T-cell (primary cell): ENCODE measurements around the gene FGF19. TPM values are rescaled to one million over a fixed set of nuclear protein-coding genes. Genes with fewer than 3 reads are reported as not detected.

Experiments used
- ATAC-seq, 4 experiments: fragments of 200-7000 bp in 3 of 4; fragments of 150-1000 bp in 1 of 4; cut with Tn5 transposase; replicated peaks in 1 of 4; 1 replicate in 3 of 4; 2 replicates in 1 of 4; pipeline ENCODE4 v1.10.0; 2021; ENCODE audit warnings: moderate library complexity in 3 of 4, mild to moderate bottlenecking in 2 of 4, moderate number of reproducible peaks in 1 of 4
- CTCF ChIA-PET, 2 donors: fragments of 300-600 bp; sonication (Branson Sonifier 250); formaldehyde crosslinking; loops; one replicate each; lab custom pipeline; 2022; ENCODE audit warnings: antibody characterized with exemption in 2 of 2; lab: Charles Lee
- POLR2A ChIA-PET, 2 donors: fragments of 300-600 bp; sonication (Branson Sonifier 250); formaldehyde crosslinking; loops; one replicate each; lab custom pipeline; 2022; ENCODE audit warnings: antibody characterized with exemption in 2 of 2; lab: Charles Lee
- DNase-seq, 35 experiments: peaks; one replicate each; pipeline versions ENCODE4 v3.0.0 to v3.0.0-alpha.2; 2013 to 2023
- H3K27ac ChIP-seq: one replicate; pipeline ENCODE4 v1.5.1; 2013; ENCODE audit warnings: low read length
- H3K27me3 ChIP-seq, 2 experiments: replicated peaks in 1 of 2; 1 replicate in 1 of 2; 2 replicates in 1 of 2; pipeline versions ENCODE4 v1.6.1 to v1.7.0; 2013; ENCODE audit warnings: low read length in 1 of 2, mixed read lengths in 1 of 2; ENCODE audit not compliant: control insufficient read depth in 2 of 2, insufficient read depth in 2 of 2; ENCODE audit errors: extremely low read depth in 1 of 2
- H3K36me3 ChIP-seq, 2 donors: 1 replicate in 1 of 2; 2 replicates in 1 of 2; pipeline versions ENCODE4 v1.6.1 to v1.7.0; 2013; ENCODE audit warnings: low read length in 1 of 2; ENCODE audit not compliant: control insufficient read depth in 2 of 2, insufficient read depth in 1 of 2; ENCODE audit errors: extremely low read depth in 1 of 2
- H3K4me1 ChIP-seq, 2 experiments: 1 replicate in 1 of 2; 2 replicates in 1 of 2; pipeline versions ENCODE4 v1.6.1 to v1.7.0; 2013; ENCODE audit warnings: low read length in 2 of 2, mixed read lengths in 1 of 2; ENCODE audit not compliant: insufficient read depth in 2 of 2, control insufficient read depth in 1 of 2; ENCODE audit errors: extremely low read depth in 1 of 2
- H3K4me3 ChIP-seq, 2 donors: 1 replicate in 1 of 2; 2 replicates in 1 of 2; pipeline versions ENCODE4 v1.5.1 to v1.7.0; 2013; ENCODE audit warnings: mild to moderate bottlenecking in 2 of 2, low read length in 1 of 2, moderate library complexity in 1 of 2; ENCODE audit not compliant: control insufficient read depth in 1 of 2; ENCODE audit errors: extremely low read depth in 1 of 2
- H3K9me3 ChIP-seq: 2 replicates; pipeline ENCODE4 v1.7.0; 2013
- H3K27ac Mint-ChIP-seq, 2 donors: one replicate each; pipeline ENCODE4 v1.8.0; 2020 to 2021; ENCODE audit warnings: mild to moderate bottlenecking in 2 of 2, mixed read lengths in 2 of 2
- H3K27me3 Mint-ChIP-seq, 2 donors: one replicate each; pipeline ENCODE4 v1.8.0; 2021 to 2022; ENCODE audit warnings: mixed read lengths in 2 of 2
- H3K36me3 Mint-ChIP-seq: one replicate; pipeline ENCODE4 v1.8.0; 2021; ENCODE audit warnings: mixed read lengths
- H3K4me1 Mint-ChIP-seq, 3 donors: one replicate each; pipeline ENCODE4 v1.8.0; 2020 to 2022; ENCODE audit warnings: mixed read lengths in 3 of 3, mild to moderate bottlenecking in 1 of 3
- H3K4me3 Mint-ChIP-seq, 3 donors: one replicate each; pipeline ENCODE4 v1.8.0; 2020 to 2022; ENCODE audit warnings: mild to moderate bottlenecking in 3 of 3, mixed read lengths in 3 of 3, moderate library complexity in 3 of 3
- H3K9me3 Mint-ChIP-seq, 3 donors: one replicate each; pipeline ENCODE4 v1.8.0; 2020 to 2022; ENCODE audit warnings: mixed read lengths in 3 of 3
- WGBS: methylation state at CpG from one replicate; pipeline ENCODE4 v1.1.5; 2013; ENCODE audit warnings: missing lambda C conversion rate; ENCODE audit not compliant: insufficient coverage; 5-methylcytosine and 5-hydroxymethylcytosine counted together
- total RNA-seq, 35 experiments: library from RNA in 6 of 35; stranded (reverse) in 6 of 35; fragments of 120-200 nt in 1 of 35; gene quantifications; one replicate each; pipeline versions ENCODE4 v1.2.1 to v1.2.4 and lab custom pipeline; 2013 to 2026

Gene FGF19
- total RNA-seq, 5 donors from 2014 or later (not counting 1 experiment from before 2014, with no cell fraction given): 0.09 TPM; not detected in 4

DNA sequence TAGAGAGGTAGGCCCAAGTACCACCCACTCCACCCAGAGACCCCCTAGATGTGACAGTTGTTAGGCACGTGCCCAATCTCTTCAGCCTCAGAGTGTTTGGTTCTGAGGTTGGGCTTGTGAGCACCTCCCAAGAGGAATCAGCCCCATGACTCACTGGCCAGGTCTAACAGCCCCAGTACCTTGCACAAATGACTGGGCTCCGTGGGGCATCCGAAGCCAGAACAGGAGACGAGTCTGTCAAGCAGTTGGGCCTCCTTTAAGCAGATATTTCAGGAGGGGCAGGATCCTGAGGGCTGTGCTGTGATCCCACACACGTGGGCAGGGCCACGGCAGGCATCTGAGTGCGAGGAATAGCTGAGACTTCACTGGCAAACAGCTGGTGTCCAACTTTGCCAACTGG lies 29.1 kb upstream of the FGF19 start:
- H3K4me3 Mint-ChIP-seq: no peak overlapping the region
- H3K9me3 Mint-ChIP-seq: peaks cover 0 to 12% (median 5%) of the 10 kb centered on the region in 3 donors
- POLR2A ChIA-PET: no interaction called here
- Histone ChIP-seq H3K27ac (no peak overlapping the region), H3K27me3 (peaks cover 0 to 54% of the 10 kb centered on the region in 2 experiments), H3K9me3 (no peaks in the 10 kb centered on the region), H3K4me3 (no peak overlapping the region), H3K4me1 (no peaks in the 10 kb centered on the region), H3K36me3 (no peaks in the 10 kb centered on the region)
- CTCF ChIA-PET: no interaction called here
- H3K27me3 Mint-ChIP-seq: peaks cover 18 to 29% of the 10 kb centered on the region in 2 donors
- no peaks in the 10 kb centered on the region for H3K36me3 Mint-ChIP-seq
- DNase-seq (no peak), ATAC-seq (no peak)
- WGBS: 74% methylated on average over 6 of the region's 7 CpGs
- H3K4me1 Mint-ChIP-seq: no peaks in the 10 kb centered on the region
- no peak overlapping the region for H3K27ac Mint-ChIP-seq

DNA sequence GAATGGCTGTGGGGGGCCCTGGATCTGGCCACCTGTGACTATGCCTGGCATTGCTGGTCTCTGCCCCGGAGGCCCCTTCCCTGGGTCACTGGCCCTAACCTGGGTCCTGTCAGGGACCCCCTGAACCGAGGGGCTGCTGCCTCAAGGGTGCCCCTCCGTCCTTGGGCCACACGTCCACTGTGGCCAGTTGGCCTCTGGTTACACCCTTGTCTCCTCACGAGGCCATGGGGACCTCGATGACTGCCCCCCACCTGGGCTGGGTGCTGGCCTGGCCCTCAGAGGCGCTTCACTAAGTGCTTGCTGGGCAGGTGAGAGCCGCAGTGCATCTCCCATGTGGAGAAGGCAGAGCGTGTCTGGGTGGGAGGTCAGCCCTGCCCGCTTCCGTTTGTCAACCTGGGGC lies 27.3 kb upstream of the FGF19 start:
- H3K4me3 ChIP-seq: no peak overlapping the region
- POLR2A ChIA-PET: no interaction called here
- H3K4me1 ChIP-seq: no peaks in the 10 kb centered on the region
- 73% methylated on average over 10 of the region's 11 CpGs for WGBS
- H3K36me3 Mint-ChIP-seq: no peaks in the 10 kb centered on the region
- peaks cover under 1 to 70% of the 10 kb centered on the region in 2 experiments for H3K27me3 ChIP-seq
- H3K9me3 Mint-ChIP-seq: peaks cover 0 to 8% (median 0%) of the 10 kb centered on the region in 3 donors
- H3K4me3 Mint-ChIP-seq: no peak overlapping the region
- no peaks in the 10 kb centered on the region for H3K36me3 ChIP-seq
- H3K4me1 Mint-ChIP-seq: no peaks in the 10 kb centered on the region
- no peaks in the 10 kb centered on the region for H3K9me3 ChIP-seq
- ATAC-seq: no peak
- DNase-seq: no peak
- H3K27ac ChIP-seq: no peak overlapping the region
- CTCF ChIA-PET: no interaction called here
- no peak overlapping the region for H3K27ac Mint-ChIP-seq
- peaks cover 23 to 45% of the 10 kb centered on the region in 2 donors for H3K27me3 Mint-ChIP-seq

DNA sequence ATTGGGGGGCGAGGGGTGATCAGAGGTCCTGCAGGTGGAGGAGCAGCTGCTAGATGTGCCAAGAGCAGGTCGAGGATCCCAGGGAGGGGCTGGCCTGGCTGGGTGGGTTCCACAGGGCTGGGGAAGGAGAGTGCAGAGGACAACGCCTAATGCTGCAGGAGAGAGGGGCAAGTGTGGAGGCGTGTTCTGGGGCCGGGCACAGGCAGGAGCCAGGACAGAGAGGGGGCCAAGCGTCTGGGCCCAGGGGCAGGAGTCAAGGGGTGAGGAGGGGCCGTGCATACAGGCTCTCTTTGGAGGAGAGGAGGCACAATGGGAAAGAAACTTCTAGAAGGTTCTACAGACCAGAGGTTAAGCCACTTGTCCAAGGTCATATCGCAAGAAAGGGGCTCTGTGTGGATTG lies 26.7 kb upstream of the FGF19 start:
- Histone ChIP-seq H3K4me1 (no peaks in the 10 kb centered on the region), H3K36me3 (no peaks in the 10 kb centered on the region), H3K9me3 (no peaks in the 10 kb centered on the region), H3K4me3 (no peak overlapping the region), H3K27me3 (peaks cover 4 to 73% of the 10 kb centered on the region in 2 experiments), H3K27ac (no peak overlapping the region)
- 78% methylated on average over 8 of the region's 8 CpGs for WGBS
- H3K4me3 Mint-ChIP-seq: no peak overlapping the region
- H3K36me3 Mint-ChIP-seq: no peaks in the 10 kb centered on the region
- no peak overlapping the region for H3K27ac Mint-ChIP-seq
- no peaks in the 10 kb centered on the region for H3K4me1 Mint-ChIP-seq
- H3K9me3 Mint-ChIP-seq: peaks cover 0 to 8% (median 0%) of the 10 kb centered on the region in 3 donors
- H3K27me3 Mint-ChIP-seq: peaks cover 26 to 46% of the 10 kb centered on the region in 2 donors
- CTCF ChIA-PET: no interaction called here
- DNase-seq (no peak), ATAC-seq (no peak)
- POLR2A ChIA-PET: no interaction called here

DNA sequence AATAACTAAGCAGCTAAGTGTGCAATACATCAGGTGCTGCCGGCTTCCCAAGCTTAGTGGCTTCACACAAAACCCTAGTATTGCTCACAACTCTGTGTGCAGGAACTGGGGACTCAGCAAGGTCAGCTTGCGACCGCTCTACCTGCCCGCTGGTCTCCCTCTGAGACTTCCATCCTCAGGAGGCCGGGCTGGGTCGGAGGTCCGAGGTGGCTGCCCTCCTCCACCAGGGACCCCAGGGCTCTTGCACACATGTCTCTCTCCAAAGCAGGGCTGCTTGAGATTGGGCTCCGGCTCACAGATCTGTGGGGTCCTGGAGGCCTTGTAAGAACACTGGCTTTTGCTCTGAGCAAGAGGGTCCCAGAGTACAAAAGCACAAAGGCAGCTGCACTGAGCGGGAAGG lies 25.4 kb upstream of the FGF19 start:
- Mint-ChIP-seq H3K36me3 (no peaks in the 10 kb centered on the region), H3K4me1 (no peaks in the 10 kb centered on the region), H3K4me3 (no peak overlapping the region), H3K9me3 (peaks cover 0 to 3% (median 0%) of the 10 kb centered on the region in 3 donors), H3K27ac (no peak overlapping the region), H3K27me3 (peaks cover 33 to 56% of the 10 kb centered on the region in 2 donors)
- H3K36me3 ChIP-seq: no peaks in the 10 kb centered on the region
- CTCF ChIA-PET: no interaction called here
- no peak overlapping the region for H3K4me3 ChIP-seq
- H3K27me3 ChIP-seq: peaks cover 4 to 77% of the 10 kb centered on the region in 2 experiments
- POLR2A ChIA-PET: no interaction called here
- ATAC-seq: no peak
- no peak for DNase-seq
- 73% methylated on average over 9 of the region's 9 CpGs for WGBS
- H3K27ac ChIP-seq: no peak overlapping the region
- no peaks in the 10 kb centered on the region for H3K9me3 ChIP-seq
- H3K4me1 ChIP-seq: no peaks in the 10 kb centered on the region

DNA sequence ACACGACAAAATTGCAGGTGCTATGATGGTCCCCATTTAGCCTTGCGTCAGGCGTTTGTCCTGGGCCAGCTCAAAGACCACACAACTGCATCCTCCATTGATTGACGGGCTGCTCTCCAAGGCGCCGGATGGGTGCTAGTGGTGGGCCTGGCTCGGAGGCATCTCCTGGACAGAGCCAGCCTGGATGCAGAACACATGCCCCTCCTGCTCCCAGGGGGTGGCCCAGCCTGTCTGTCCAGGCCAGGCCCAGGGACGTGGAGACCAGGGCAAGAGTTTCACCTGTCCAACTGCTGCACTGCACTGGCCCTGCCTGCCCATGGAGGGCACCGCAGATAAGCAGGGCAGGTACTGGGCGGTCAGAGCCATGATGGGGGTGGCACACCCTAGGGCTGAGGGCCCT lies 23.4 kb upstream of the FGF19 start:
- H3K4me1 Mint-ChIP-seq: no peaks in the 10 kb centered on the region
- Histone ChIP-seq H3K9me3 (no peaks in the 10 kb centered on the region), H3K36me3 (no peaks in the 10 kb centered on the region), H3K4me3 (no peak overlapping the region), H3K27me3 (peaks cover 4 to 74% of the 10 kb centered on the region in 2 experiments), H3K4me1 (no peaks in the 10 kb centered on the region), H3K27ac (no peak overlapping the region)
- ATAC-seq (no peak), DNase-seq (no peak)
- no peak overlapping the region for H3K4me3 Mint-ChIP-seq
- 74% methylated on average over 5 of the region's 10 CpGs for WGBS
- CTCF ChIA-PET: no interaction called here
- no peak overlapping the region for H3K27ac Mint-ChIP-seq
- POLR2A ChIA-PET: no interaction called here
- no peaks in the 10 kb centered on the region for H3K9me3 Mint-ChIP-seq
- peaks cover 45 to 68% of the 10 kb centered on the region in 2 donors for H3K27me3 Mint-ChIP-seq
- H3K36me3 Mint-ChIP-seq: no peaks in the 10 kb centered on the region

DNA sequence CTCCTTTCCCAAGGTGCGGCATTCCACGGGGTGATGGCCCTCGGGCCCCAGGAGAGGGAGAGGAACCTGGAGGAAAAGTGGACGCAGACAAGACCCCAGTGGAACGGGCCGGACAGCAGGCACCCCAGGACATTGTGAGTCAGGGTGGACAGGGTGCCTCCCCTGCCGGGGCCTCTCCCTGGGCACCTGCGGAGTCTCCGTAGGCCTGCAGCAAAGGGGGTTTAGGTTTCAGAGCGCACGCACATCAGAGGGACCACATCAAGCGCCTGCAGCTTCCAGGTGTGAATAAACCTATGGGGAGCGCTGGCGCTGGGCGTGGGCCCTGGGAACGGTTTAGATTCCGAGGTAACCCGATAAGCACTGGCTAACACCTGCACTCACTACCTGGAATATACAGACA lies 22.7 kb upstream of the FGF19 start:
- H3K9me3 ChIP-seq: no peaks in the 10 kb centered on the region
- no peak overlapping the region for H3K27ac ChIP-seq
- H3K36me3 ChIP-seq: no peaks in the 10 kb centered on the region
- no peak overlapping the region for H3K27ac Mint-ChIP-seq
- POLR2A ChIA-PET: no interaction called here
- peaks cover 4 to 75% of the 10 kb centered on the region in 2 experiments for H3K27me3 ChIP-seq
- ATAC-seq (no peak), DNase-seq (no peak)
- no peaks in the 10 kb centered on the region for H3K9me3 Mint-ChIP-seq
- no peaks in the 10 kb centered on the region for H3K4me1 Mint-ChIP-seq
- 42% methylated on average over 7 of the region's 18 CpGs for WGBS
- H3K4me3 Mint-ChIP-seq: no peak overlapping the region
- CTCF ChIA-PET: no interaction called here
- H3K27me3 Mint-ChIP-seq: peaks cover 48 to 67% of the 10 kb centered on the region in 2 donors
- H3K4me1 ChIP-seq: peaks cover 0 to 2% of the 10 kb centered on the region in 2 experiments
- no peak overlapping the region for H3K4me3 ChIP-seq
- no peaks in the 10 kb centered on the region for H3K36me3 Mint-ChIP-seq

DNA sequence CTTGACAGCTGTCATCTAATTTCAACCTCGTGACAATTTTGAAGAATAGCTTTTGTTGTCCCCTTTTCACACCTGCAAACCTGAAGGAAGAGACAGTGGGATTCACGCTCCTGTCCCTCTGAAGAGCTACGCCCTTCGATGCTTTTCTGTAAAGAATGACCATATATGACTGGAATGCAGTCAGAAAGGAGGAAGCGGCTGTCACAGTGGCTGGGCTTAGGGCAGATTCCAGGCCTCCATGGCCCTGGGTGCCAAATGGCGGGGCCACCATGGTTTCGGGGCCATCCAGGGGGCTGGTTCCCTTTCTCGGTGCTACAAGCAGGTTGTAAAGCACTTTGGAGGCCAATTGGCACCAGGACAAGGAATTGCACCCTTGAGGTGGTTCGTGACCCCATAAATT lies 22.2 kb upstream of the FGF19 start:
- Mint-ChIP-seq H3K9me3 (no peaks in the 10 kb centered on the region), H3K4me1 (no peaks in the 10 kb centered on the region), H3K27me3 (peaks cover 48 to 66% of the 10 kb centered on the region in 2 donors), H3K27ac (no peak overlapping the region), H3K4me3 (no peak overlapping the region), H3K36me3 (no peaks in the 10 kb centered on the region)
- DNase-seq (no peak), ATAC-seq (no peak)
- peaks cover 4 to 75% of the 10 kb centered on the region in 2 experiments for H3K27me3 ChIP-seq
- CTCF ChIA-PET: no interaction called here
- 36% methylated on average over 8 of the region's 9 CpGs for WGBS
- POLR2A ChIA-PET: no interaction called here
- H3K4me3 ChIP-seq: no peak overlapping the region
- no peak overlapping the region for H3K27ac ChIP-seq
- no peaks in the 10 kb centered on the region for H3K36me3 ChIP-seq
- no peaks in the 10 kb centered on the region for H3K9me3 ChIP-seq
- peaks cover 0 to 5% of the 10 kb centered on the region in 2 experiments for H3K4me1 ChIP-seq
